GM21423 (cell line): ENCODE measurements around the gene HADHB.
"Not testable (repeated sequence)": the region's sequence is repeated elsewhere in the genome, so short reads cannot be mapped to it uniquely, and the experiment has no call there.

Source experiments
- ATAC-seq: cut with Tn5 transposase; IDR thresholded peaks from one replicate; pipeline ENCODE4 v1.9.1; 2021; ENCODE audit warnings: mild to moderate bottlenecking, moderate library complexity; ENCODE audit not compliant: unreplicated experiment

HADHB gene

DNA sequence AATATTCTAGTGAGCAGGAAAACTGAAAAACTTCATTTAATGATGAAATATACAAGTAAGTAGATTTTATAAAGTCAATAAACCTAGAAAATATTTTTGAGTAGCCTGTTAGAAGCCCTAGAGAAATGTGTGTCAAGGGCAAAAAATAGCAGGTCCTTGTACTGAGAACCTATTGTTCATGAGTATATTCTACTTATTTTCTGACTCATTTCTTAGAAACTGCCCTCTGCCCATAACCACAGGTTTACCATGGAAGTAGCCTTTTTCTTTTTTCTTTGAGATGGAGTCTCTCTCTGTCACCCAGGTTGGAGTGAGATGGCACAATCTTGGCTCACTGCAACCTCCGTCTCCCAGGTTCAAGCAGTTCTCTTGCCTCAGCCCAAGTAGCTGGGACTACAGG is 81.8 kb downstream of the HADHB start:
- ATAC-seq, result no peak

DNA sequence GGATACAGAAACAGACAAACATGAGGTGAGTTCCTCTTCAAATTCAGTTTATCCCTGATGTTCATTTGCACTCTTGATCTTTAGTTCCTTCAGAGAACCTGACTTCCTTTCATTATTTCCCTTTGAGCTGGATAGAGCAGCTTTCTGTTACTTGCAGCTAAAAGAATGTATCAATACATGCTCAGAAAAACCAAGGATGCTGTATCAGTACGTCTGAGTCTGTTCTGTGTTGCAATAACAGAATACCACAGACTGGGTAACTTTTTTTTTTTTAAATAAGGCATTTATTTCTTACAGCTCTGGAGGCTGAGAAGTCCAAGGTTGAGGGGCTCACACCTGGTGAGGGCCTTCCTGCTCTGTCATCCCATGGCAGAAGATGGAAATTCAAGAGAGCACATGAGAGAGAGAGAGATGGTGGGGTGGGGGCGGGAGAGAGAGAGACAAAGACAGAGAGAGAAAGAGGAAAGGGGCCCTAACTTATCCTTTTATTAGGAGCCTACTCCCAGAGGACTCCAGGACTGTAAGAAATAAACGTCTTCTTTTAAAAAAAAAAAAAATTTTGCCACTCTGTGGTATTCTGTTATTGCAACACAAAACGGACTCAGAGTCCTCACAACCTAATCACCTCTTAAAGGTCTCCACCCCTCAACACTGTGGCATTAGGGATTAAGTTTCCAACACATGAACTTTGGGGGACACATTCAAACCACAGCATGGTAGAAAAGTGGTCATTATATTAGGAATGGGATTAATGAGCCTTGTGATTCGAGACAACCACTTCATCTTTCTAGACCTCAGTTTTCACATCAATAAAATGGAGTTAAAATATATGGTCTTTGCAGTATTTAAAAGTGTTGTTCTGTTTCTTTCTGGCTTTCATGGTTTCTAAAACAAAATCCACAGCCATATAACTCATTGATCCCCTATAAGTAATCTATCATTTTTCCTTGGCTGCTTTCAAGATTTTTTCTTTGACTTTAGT is 82.8 kb downstream of the HADHB start:
- ATAC-seq, result no peak

DNA sequence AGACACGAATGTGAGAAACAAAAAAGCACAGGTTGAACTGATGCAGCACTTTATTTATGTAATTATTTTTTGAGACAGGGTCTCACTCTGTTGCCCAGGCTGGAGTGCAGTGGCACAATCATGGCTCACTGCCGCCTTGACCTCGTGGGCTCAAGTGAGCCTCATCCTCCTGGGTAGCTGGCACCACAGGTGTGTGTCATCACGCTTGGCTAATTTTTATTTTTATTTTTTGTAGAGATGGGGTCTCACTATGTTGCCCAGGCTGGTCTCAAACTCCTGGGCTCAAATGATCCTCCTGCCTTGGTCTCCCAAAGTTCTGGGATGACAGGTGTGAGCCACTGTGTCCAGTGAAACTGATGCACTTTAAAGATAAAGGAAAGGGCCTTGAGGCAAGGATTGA is 84.3 kb downstream of the HADHB start:
- ATAC-seq, result not testable (repeated sequence)

DNA sequence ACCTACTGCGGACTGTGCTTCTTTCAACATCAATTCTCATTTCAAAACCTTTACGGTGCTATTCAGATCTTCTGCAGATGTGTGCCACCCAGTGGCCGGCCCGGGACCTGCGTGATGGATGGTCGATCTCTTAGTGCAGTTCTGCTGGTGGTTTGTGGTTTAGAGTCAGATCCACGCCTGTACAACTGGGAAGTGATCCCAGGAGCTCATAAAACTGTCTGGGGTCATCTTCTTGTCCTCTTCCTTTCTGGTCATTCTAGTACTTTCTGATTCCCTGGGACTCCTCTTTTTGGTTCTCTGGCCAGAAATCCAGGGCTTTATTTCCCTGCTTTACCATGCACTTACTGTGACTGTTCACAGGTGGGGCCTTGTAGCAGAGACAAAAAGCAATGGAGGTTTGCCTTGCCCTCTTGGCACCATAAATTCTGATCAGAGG is 85.4 kb downstream of the HADHB start:
- ATAC-seq, result peak; percentile 80

DNA sequence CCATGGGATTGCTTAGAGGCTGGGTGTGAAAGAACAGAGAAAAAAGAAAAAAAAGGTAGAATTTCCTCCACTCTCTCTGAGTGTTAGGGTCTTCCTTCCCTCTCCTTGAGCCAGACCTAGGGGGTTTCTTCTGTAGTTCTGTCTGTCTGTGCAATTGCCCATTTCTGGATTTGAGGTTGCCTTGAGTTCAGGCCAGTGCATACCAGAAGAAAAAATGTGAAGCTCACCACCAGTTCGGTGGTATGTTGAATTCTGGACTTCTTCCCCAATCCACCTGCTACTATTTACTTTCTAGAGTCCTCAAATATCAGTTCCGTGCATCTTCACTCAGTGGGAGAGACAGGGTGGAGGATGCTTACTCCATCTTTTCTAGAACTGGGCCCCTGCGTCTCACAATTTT is 85.9 kb downstream of the HADHB start:
- ATAC-seq, result no peak

DNA sequence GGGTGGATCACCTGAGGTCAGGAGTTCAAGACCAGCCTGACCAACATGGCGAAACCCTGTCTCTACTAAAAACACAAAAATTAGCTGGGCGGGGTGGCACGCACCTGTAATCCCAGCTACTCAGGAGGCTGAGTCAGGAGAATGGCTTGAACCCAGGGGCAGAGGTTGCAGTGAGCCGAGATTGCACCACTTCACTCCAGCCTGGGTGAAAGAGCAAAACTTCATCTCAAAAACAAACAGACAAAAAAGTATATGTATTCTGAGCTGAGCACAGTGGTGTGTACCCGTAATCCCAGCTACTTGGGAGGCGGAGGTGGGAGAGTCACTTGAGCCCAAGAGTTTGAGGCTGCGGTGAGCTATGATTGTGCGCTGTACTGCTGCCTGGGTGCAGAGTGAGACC is 86.6 kb downstream of the HADHB start:
- not testable (repeated sequence) for ATAC-seq

DNA sequence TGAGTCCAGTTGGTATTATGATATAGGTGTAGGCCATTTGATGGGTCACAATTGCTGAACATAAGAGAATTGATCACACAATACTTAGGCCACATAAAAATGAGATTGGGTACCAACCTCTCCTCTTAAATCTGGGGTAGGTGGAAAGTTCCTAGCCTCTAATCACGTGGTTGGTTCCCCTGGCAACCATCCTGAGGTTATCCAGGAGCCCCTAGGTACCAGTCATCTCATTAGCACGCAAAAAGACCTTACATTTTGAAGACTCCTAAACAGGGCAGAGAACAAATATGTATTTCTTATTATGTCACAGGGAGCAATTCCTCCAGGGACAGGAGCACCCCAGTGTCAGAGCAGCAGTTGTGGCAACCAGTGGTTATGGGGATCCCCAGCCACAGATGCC is 88.6 kb downstream of the HADHB start:
- no peak for ATAC-seq

DNA sequence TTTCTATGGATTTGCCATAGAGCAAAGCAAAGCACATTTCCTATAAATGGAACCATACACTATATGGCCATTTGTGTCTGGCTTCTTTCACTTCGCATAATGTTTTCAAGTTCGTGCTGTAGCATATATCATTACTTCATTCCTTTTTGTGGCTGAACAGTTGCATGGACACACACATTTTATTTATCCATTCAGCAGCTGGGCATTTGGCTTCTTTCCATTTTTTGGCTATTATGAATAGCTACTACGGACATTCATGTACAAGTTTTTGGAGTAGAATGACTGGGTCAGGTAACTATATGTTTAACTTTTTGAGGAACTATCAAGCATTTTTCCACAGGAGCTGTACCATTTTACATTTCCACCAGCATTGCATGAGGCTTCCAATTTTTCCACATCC is 90.5 kb downstream of the HADHB start:
- ATAC-seq, result no peak

DNA sequence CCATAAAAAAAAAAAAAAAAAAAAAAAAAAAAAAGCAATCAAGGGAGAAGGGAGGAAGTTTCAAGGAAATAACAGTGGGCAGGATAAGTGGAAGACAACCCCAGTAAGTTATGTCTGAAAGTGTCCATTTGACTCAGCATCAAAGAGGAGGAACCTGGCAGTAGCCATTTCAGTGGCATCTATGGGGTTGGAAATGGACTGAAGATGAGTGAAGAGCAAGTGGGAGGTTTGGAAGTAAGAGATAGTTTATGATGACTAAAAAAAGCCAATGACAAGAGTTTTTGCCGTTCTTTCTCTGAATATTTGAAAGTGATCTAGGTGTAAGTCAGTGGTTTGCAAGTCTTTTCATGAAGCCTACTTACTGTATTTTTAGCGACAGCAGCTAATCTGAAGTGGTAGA is 92.0 kb downstream of the HADHB start:
- no peak for ATAC-seq

DNA sequence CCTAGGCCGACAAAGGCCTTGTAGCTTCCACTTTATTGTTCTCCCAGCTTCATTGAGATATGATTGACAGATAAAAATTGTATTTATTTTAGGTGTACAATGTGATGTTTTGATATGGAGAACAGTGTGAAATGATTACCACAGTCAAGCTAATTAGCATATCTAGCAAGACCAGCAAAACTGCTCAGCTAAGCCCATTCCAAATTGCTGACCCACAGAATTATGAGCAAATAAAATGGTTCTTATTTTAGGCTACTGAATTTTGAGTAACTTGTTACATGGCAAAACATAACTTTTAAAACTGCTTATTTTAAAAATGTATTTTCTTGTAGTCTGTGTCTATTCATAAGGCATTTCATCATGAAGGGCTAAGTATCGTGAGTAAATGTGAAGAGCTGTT is 92.6 kb downstream of the HADHB start:
- no peak for ATAC-seq
